ENCODE measurements around the gene KDM2A.
"Not testable (repeated sequence)": the region's sequence is repeated elsewhere in the genome, so short reads cannot be mapped to it uniquely, and the experiment has no call there.

KDM2A gene

GRCh38 chr11:67118181-67118766 lies 789 bp upstream of the KDM2A start:
- peak; percentile 46 for DNase-seq

GRCh38 chr11:67119585-67120391 lies 725 bp downstream of the KDM2A start:
- DNase-seq: peak; percentile 17

GRCh38 chr11:67120456-67120855 lies 1.4 kb downstream of the KDM2A start:
- DNase-seq: no peak

- DNase-seq: peak; percentile 20
Measured at GRCh38 chr11:67120881-67121710, 2.0 kb downstream of the KDM2A start.

- not testable (repeated sequence) for DNase-seq
Measured at GRCh38 chr11:67123801-67124200, 4.7 kb downstream of the KDM2A start.

- not testable (repeated sequence) for DNase-seq
Measured at GRCh38 chr11:67126243-67126642, 7.2 kb downstream of the KDM2A start.

- no peak for DNase-seq
Measured at GRCh38 chr11:67126986-67127385, 7.9 kb downstream of the KDM2A start.

GRCh38 chr11:67130861-67131260 lies 11.8 kb downstream of the KDM2A start:
- DNase-seq: not testable (repeated sequence)

GRCh38 chr11:67136156-67136555 lies 17.1 kb downstream of the KDM2A start:
- DNase-seq: no peak

GRCh38 chr11:67138922-67139321 lies 19.9 kb downstream of the KDM2A start:
- DNase-seq: no peak

- no peak for DNase-seq
Measured at GRCh38 chr11:67146516-67147226, 27.6 kb downstream of the KDM2A start.

GRCh38 chr11:67153971-67154370 lies 34.9 kb downstream of the KDM2A start:
- no peak for DNase-seq

- no peak for DNase-seq
Measured at GRCh38 chr11:67154726-67155125, 35.7 kb downstream of the KDM2A start.

- no peak for DNase-seq
Measured at GRCh38 chr11:67157691-67158090, 38.6 kb downstream of the KDM2A start.

GRCh38 chr11:67158221-67158620 lies 39.2 kb downstream of the KDM2A start:
- DNase-seq: no peak

- no peak for DNase-seq
Measured at GRCh38 chr11:67160045-67160444, 41.0 kb downstream of the KDM2A start.

- peak; percentile 43 for DNase-seq
Measured at GRCh38 chr11:67160872-67161783, 42.1 kb downstream of the KDM2A start.

- DNase-seq: no peak
Measured at GRCh38 chr11:67163006-67163405, 43.9 kb downstream of the KDM2A start.

- DNase-seq: no peak
Measured at GRCh38 chr11:67165623-67166022, 46.6 kb downstream of the KDM2A start.

- no peak for DNase-seq
Measured at GRCh38 chr11:67167091-67167490, 48.0 kb downstream of the KDM2A start.

GRCh38 chr11:67167719-67168118 lies 48.7 kb downstream of the KDM2A start:
- DNase-seq: no peak

- DNase-seq: not testable (repeated sequence)
Measured at GRCh38 chr11:67168911-67169310, 49.8 kb downstream of the KDM2A start.

All from fibroblast of skin of scalp (primary cell).